MM.1S (cell line): Measurements from ENCODE around the gene FHL5.

Source experiments
- DNase-seq: peaks from one replicate; pipeline ENCODE4 v3.0.0-alpha.2; 2015
- H2AFZ ChIP-seq: fragments of 300-600 bp; sonication (generic); 2 replicates; pipeline ENCODE4 v1.6.0; 2016; ENCODE audit warnings: antibody characterized with exemption, low read length
- H3F3A ChIP-seq: fragments of 300-600 bp; sonication (generic); 2 replicates; pipeline ENCODE4 v1.6.1; 2016; ENCODE audit warnings: mild to moderate bottlenecking, antibody characterized with exemption, low read length, moderate library complexity, mixed read lengths; ENCODE audit not compliant: insufficient read depth
- H3K27ac ChIP-seq: fragments of 300-600 bp; sonication (generic); 2 replicates; pipeline ENCODE4 v1.5.1; 2016; ENCODE audit warnings: mild to moderate bottlenecking, low read length
- H3K27me3 ChIP-seq: fragments of 300-600 bp; sonication (generic); replicated peaks from 2 replicates; pipeline ENCODE4 v1.6.0; 2016; ENCODE audit warnings: low read length; ENCODE audit not compliant: insufficient read depth
- H3K36me3 ChIP-seq: fragments of 300-600 bp; sonication (generic); replicated peaks from 2 replicates; pipeline ENCODE4 v1.6.1; 2016; ENCODE audit warnings: mild to moderate bottlenecking, low read length, mixed read lengths; ENCODE audit not compliant: insufficient read depth
- H3K4me1 ChIP-seq: fragments of 300-600 bp; sonication (generic); 2 replicates; pipeline ENCODE4 v1.6.1; 2016; ENCODE audit warnings: low read length, mixed read lengths
- H3K4me2 ChIP-seq: fragments of 300-600 bp; sonication (generic); 2 replicates; pipeline ENCODE4 v1.6.0; 2016; ENCODE audit warnings: low read depth, low read length
- H3K4me3 ChIP-seq: fragments of 300-600 bp; sonication (generic); 2 replicates; pipeline ENCODE4 v1.5.1; 2016; ENCODE audit warnings: low read length, mixed read lengths
- H3K79me2 ChIP-seq: fragments of 300-600 bp; sonication (generic); 2 replicates; pipeline ENCODE4 v1.6.1; 2016; ENCODE audit warnings: mixed run types, low read length, mixed read lengths
- H3K9ac ChIP-seq: fragments of 300-600 bp; sonication (generic); 2 replicates; pipeline ENCODE4 v1.6.1; 2016; ENCODE audit warnings: low read length, mixed read lengths
- H3K9me2 ChIP-seq: fragments of 300-600 bp; sonication (generic); replicated peaks from 2 replicates; pipeline ENCODE4 v1.6.1; 2016; ENCODE audit warnings: mild to moderate bottlenecking, low read length, mixed read lengths; ENCODE audit not compliant: insufficient read depth
- H3K9me3 ChIP-seq: fragments of 300-600 bp; sonication (generic); replicated peaks from 2 replicates; pipeline ENCODE4 v1.6.1; 2016; ENCODE audit warnings: mild to moderate bottlenecking, low read length, mixed read lengths; ENCODE audit not compliant: insufficient read depth
- H4K20me1 ChIP-seq: fragments of 300-600 bp; sonication (generic); 2 replicates; pipeline ENCODE4 v1.6.1; 2016; ENCODE audit warnings: mild to moderate bottlenecking, low read length, moderate library complexity, mixed read lengths; ENCODE audit not compliant: insufficient read depth
- EZH2 ChIP-seq: fragments of 300-600 bp; sonication (generic); optimal IDR thresholded peaks from 2 replicates; pipeline ENCODE3; 2017; ENCODE audit warnings: low read depth, mild to moderate bottlenecking, antibody characterized with exemption, low read length, mixed read lengths
- EZH2phosphoT487 ChIP-seq: fragments of 300-600 bp; sonication (generic); IDR thresholded peaks from 2 replicates; pipeline ENCODE4 v1.6.1; 2018; ENCODE audit warnings: antibody characterized with exemption, low read length
- TF ChIP-seq, protein P1 (sequence below): fragments of 300-600 bp; sonication (generic); IDR thresholded peaks from 2 replicates; pipeline ENCODE4 v1.5.1; 2016; ENCODE audit warnings: antibody characterized with exemption, low read length, mixed read lengths

Gene FHL5

DNA sequence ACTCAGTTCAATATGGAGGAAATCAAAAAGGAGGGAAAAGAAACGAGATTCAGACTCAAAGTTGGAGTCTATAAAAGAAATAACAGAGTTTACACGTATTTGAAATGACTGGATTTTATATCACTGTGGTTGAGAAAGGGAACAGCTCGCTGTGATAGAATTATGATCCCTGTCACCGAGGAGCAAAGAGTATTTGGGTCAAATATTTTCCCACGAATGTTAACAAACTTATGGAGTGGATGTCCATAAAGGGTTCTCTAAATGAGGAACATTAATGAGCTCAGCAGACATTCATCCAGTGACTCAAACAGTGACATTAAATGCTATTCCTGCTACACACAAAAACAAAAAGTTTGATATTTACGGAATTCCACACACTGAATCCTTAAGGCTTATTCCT, 57.9 kb downstream of the FHL5 start:
- H3F3A ChIP-seq = no peaks in the 10 kb centered on the region
- no peak for DNase-seq
- no peaks in the 10 kb centered on the region for H3K27me3 ChIP-seq
- peaks cover 14% of the 10 kb centered on the region for H3K4me1 ChIP-seq
- H4K20me1 ChIP-seq = no peaks in the 10 kb centered on the region
- no peaks in the 10 kb centered on the region for H3K9me2 ChIP-seq
- H2AFZ ChIP-seq = no peak overlapping the region
- H3K36me3 ChIP-seq = no peaks in the 10 kb centered on the region
- no peaks in the 10 kb centered on the region for H3K9me3 ChIP-seq
- H3K9ac ChIP-seq = no peak overlapping the region
- H3K4me2 ChIP-seq = no peak overlapping the region
- H3K79me2 ChIP-seq = no peaks in the 10 kb centered on the region
- no peak for TF ChIP-seq EZH2
- TF ChIP-seq EZH2phosphoT487 = no peak
- TF ChIP-seq, protein P1, sequence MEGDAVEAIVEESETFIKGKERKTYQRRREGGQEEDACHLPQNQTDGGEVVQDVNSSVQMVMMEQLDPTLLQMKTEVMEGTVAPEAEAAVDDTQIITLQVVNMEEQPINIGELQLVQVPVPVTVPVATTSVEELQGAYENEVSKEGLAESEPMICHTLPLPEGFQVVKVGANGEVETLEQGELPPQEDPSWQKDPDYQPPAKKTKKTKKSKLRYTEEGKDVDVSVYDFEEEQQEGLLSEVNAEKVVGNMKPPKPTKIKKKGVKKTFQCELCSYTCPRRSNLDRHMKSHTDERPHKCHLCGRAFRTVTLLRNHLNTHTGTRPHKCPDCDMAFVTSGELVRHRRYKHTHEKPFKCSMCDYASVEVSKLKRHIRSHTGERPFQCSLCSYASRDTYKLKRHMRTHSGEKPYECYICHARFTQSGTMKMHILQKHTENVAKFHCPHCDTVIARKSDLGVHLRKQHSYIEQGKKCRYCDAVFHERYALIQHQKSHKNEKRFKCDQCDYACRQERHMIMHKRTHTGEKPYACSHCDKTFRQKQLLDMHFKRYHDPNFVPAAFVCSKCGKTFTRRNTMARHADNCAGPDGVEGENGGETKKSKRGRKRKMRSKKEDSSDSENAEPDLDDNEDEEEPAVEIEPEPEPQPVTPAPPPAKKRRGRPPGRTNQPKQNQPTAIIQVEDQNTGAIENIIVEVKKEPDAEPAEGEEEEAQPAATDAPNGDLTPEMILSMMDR = no peak
- no peak overlapping the region for H3K27ac ChIP-seq
- H3K4me3 ChIP-seq = no peak overlapping the region

DNA sequence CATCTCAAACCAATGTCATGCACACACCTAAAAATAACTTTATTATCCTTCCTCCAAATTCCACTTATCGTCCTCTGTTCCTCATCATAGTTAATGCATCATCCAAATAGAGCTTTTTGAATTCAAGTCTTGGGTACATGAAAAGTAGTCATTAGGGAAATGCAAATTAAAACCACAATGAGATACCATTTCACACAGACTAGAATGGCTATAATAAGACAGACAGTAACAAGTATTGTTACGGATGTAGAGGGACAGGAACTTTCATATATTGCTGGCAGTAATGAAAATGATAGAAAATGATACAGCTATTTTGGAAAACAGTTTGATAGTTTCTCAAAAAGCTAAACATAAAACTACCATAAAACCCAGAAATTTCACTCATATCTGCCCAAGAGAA, 59.1 kb downstream of the FHL5 start:
- Histone ChIP-seq H3K79me2 (no peaks in the 10 kb centered on the region), H4K20me1 (no peaks in the 10 kb centered on the region), H3K9ac (no peak overlapping the region), H3K9me3 (no peaks in the 10 kb centered on the region), H2AFZ (no peak overlapping the region), H3K27me3 (no peaks in the 10 kb centered on the region), H3F3A (no peaks in the 10 kb centered on the region), H3K4me3 (no peak overlapping the region), H3K4me2 (no peak overlapping the region), H3K27ac (no peak overlapping the region), H3K36me3 (no peaks in the 10 kb centered on the region), H3K9me2 (no peaks in the 10 kb centered on the region), H3K4me1 (peaks cover 15% of the 10 kb centered on the region)
- DNase-seq = no peak
- no peak for TF ChIP-seq EZH2phosphoT487
- TF ChIP-seq, protein P1 = no peak
- no peak for TF ChIP-seq EZH2

DNA sequence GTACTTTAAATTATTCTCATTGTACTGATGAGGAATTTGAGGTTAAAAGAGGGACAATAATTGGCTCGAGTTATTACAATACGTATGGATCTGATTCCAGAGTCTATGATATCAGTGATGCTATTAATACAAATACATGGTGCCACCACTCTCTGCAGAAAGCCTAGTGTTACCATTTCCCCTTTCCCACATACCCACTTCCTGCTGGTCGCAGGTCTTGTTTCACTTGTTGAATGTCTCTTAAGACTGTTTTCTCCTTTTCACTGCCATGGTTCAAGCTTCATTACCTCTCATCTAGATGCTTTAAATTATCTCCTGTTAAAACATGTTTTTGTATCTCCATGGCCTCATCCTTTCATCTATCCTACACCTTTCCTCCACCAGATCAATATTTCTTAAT, 62.0 kb downstream of the FHL5 start:
- no peaks in the 10 kb centered on the region for H3K27me3 ChIP-seq
- TF ChIP-seq, protein P1 = no peak
- TF ChIP-seq EZH2 (no peak), EZH2phosphoT487 (no peak)
- H3K36me3 ChIP-seq = no peaks in the 10 kb centered on the region
- H4K20me1 ChIP-seq = no peaks in the 10 kb centered on the region
- no peaks in the 10 kb centered on the region for H3K9me2 ChIP-seq
- peaks cover 18% of the 10 kb centered on the region for H3K4me1 ChIP-seq
- peak overlapping the region; percentile 28; the same call in 1 of the 2 replicates for H3K4me2 ChIP-seq
- H3F3A ChIP-seq = no peaks in the 10 kb centered on the region
- H3K9ac ChIP-seq = no peak overlapping the region
- no peak overlapping the region for H3K27ac ChIP-seq
- peak; percentile 13 for DNase-seq
- H2AFZ ChIP-seq = no peak overlapping the region; the same call in 1 of the 2 replicates
- no peaks in the 10 kb centered on the region for H3K9me3 ChIP-seq
- H3K79me2 ChIP-seq = no peaks in the 10 kb centered on the region
- H3K4me3 ChIP-seq = no peak overlapping the region
